OCI-LY3 (cell line): ENCODE data around the gene PLVAP.

Source experiments
- H2AFZ ChIP-seq: fragments of 200-600, 300-600 bp; shearing (Covaris generic); 2 replicates; pipeline ENCODE4 v1.6.0; 2014; ENCODE audit warnings: antibody characterized with exemption, low read depth, low read length
- H3K27ac ChIP-seq: fragments of 200-600, 300-600 bp; sonication (generic); 2 replicates; pipeline ENCODE4 v1.5.1; 2014; ENCODE audit warnings: mild to moderate bottlenecking, low read length, moderate library complexity, mixed read lengths
- H3K27me3 ChIP-seq: fragments of 200-600, 300-600 bp; sonication (generic); 2 replicates; pipeline ENCODE4 v1.6.1; 2014; ENCODE audit warnings: low read depth, low read length, mixed read lengths
- H3K36me3 ChIP-seq: fragments of 200-600, 300-600 bp; sonication (generic); replicated peaks from 2 replicates; pipeline ENCODE3; 2014; ENCODE audit warnings: low read depth, low read length, mixed read lengths
- H3K4me1 ChIP-seq: fragments of 300-600, 200-600 bp; sonication (generic); 2 replicates; pipeline ENCODE4 v1.6.1; 2014; ENCODE audit warnings: low read length, mixed read lengths
- H3K4me2 ChIP-seq: fragments of 200-600, 300-600 bp; sonication (generic); 2 replicates; pipeline ENCODE4 v1.6.1; 2014; ENCODE audit warnings: low read length, mixed read lengths
- H3K4me3 ChIP-seq: fragments of 300-600, 200-600 bp; sonication (generic); 2 replicates; pipeline ENCODE4 v1.5.1; 2014; ENCODE audit warnings: antibody characterized with exemption, mild to moderate bottlenecking, low read length, moderate library complexity
- H3K79me2 ChIP-seq: fragments of 300-600, 200-600 bp; shearing (Covaris generic); 2 replicates; pipeline ENCODE4 v1.6.1; 2014; ENCODE audit warnings: mild to moderate bottlenecking, low read length, mixed read lengths
- H3K9ac ChIP-seq: fragments of 300-600, 200-600 bp; shearing (Covaris generic); 2 replicates; pipeline ENCODE4 v1.6.0; 2014; ENCODE audit warnings: mild to moderate bottlenecking, low read length, moderate library complexity
- H3K9me3 ChIP-seq: fragments of 200-600, 300-600 bp; shearing (Covaris generic); 2 replicates; pipeline ENCODE4 v1.6.1; 2014; ENCODE audit warnings: low read length, mixed read lengths; ENCODE audit not compliant: insufficient read depth
- H4K20me1 ChIP-seq: fragments of 200-600, 300-600 bp; sonication (generic); 2 replicates; pipeline ENCODE4 v1.6.1; 2016; ENCODE audit warnings: low read length, mixed read lengths; ENCODE audit not compliant: insufficient read depth
- EZH2phosphoT487 ChIP-seq: fragments of 200-600 bp; shearing (Covaris generic); IDR thresholded peaks from 2 replicates; pipeline ENCODE4 v1.6.1; 2018; ENCODE audit warnings: antibody characterized with exemption, mixed run types, low read depth
- TF ChIP-seq, protein P1 (sequence below): fragments of 200-600, 300-600 bp; sonication (generic); IDR thresholded peaks from 2 replicates; pipeline ENCODE4 v1.5.1; 2014; ENCODE audit warnings: antibody characterized with exemption, low read length, low read depth

PLVAP gene

DNA sequence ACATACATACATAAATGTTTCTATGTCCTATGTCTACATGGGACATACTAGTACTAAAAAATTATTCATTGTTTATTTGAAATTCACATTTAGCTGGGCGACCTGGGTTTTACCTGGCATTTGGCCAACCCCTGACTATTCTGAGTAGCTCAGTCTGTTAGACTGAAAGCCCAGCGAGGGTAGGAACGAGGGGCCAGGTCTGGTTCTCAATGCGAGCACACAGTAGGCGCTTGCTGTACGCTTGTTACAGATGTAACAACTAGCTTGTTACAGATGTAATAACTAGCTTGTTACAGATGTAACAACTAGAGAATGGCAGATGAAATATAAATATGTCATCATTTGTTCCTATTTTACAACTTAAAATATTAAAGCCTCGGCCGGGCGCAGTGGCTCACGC, 41.6 kb downstream of the PLVAP start:
- Histone ChIP-seq H3K9ac (no peak overlapping the region), H3K36me3 (peaks cover 17% of the 10 kb centered on the region), H3K27ac (no peak overlapping the region), H3K4me3 (0 out of 2 replicates have a peak overlapping the region, but pooled peaks have one; percentile 79), H3K9me3 (no peaks in the 10 kb centered on the region), H3K79me2 (peaks cover 15% of the 10 kb centered on the region), H4K20me1 (no peaks in the 10 kb centered on the region), H3K4me1 (peaks cover 24% of the 10 kb centered on the region), H3K27me3 (no peaks in the 10 kb centered on the region), H3K4me2 (peak overlapping the region; percentile 82), H2AFZ (no peak overlapping the region)
- TF ChIP-seq, protein P1, sequence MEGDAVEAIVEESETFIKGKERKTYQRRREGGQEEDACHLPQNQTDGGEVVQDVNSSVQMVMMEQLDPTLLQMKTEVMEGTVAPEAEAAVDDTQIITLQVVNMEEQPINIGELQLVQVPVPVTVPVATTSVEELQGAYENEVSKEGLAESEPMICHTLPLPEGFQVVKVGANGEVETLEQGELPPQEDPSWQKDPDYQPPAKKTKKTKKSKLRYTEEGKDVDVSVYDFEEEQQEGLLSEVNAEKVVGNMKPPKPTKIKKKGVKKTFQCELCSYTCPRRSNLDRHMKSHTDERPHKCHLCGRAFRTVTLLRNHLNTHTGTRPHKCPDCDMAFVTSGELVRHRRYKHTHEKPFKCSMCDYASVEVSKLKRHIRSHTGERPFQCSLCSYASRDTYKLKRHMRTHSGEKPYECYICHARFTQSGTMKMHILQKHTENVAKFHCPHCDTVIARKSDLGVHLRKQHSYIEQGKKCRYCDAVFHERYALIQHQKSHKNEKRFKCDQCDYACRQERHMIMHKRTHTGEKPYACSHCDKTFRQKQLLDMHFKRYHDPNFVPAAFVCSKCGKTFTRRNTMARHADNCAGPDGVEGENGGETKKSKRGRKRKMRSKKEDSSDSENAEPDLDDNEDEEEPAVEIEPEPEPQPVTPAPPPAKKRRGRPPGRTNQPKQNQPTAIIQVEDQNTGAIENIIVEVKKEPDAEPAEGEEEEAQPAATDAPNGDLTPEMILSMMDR, result no peak

DNA sequence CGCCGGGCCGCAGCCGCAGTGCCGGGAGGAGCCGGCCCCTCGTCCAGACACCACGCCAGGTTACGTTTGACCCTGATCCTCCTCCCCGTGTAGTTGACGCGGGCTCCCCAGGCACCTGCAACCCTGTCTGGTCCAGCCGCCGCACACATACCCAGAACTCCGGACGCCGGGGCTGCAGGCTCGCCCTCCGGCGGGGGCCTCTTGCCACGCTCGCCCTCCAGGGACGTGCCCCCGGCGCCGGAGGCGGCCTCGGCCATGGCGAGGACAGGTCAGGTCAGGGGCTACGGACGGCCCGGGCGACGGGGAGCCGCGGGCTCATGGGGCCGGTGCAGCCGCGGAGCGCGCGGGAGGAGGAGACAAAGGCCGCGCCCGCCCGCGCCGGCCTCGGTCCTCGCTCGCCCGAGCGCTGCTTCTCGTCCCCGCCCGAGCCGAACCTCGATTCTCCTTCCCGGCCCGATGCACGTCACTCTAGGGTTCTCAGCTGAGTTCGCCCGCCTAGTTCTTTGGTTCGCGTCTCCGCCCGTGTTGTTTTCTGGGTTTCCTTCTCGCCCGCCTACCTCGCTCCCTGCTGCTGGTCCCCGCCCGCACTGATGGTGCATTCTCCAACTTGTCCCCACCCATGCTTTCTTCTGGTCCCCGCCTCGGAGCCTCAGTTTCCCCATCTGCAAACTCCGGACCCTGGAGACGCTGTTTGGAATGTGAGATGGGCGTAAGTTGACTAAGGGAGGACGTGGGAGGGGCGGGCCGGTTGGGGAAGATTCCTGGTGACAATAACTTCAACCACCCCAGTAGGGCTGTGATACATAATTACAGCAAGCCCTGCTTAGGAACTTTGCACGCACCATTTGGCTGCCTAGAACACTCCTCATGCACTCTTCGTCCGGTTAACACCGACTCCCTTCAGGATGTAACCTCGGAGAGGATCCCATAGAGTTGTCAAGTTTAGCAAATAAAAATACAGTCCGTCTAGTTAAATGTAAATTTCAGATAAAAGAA, 42.4 kb downstream of the PLVAP start, which contains the start of gene ANO8:
Gene ANO8, minus strand, starts transcription at position 442 of the 996 bp plus-strand sequence. Its CDS starts 185 bp downstream, at position 257.
- TF ChIP-seq, protein P1, result no peak
- TF ChIP-seq EZH2phosphoT487, result no peak
- Histone ChIP-seq H2AFZ (peak within 1 kb of the TSS; percentile 92), H3K4me1 (peaks cover 24% of the 10 kb centered on the region)

DNA sequence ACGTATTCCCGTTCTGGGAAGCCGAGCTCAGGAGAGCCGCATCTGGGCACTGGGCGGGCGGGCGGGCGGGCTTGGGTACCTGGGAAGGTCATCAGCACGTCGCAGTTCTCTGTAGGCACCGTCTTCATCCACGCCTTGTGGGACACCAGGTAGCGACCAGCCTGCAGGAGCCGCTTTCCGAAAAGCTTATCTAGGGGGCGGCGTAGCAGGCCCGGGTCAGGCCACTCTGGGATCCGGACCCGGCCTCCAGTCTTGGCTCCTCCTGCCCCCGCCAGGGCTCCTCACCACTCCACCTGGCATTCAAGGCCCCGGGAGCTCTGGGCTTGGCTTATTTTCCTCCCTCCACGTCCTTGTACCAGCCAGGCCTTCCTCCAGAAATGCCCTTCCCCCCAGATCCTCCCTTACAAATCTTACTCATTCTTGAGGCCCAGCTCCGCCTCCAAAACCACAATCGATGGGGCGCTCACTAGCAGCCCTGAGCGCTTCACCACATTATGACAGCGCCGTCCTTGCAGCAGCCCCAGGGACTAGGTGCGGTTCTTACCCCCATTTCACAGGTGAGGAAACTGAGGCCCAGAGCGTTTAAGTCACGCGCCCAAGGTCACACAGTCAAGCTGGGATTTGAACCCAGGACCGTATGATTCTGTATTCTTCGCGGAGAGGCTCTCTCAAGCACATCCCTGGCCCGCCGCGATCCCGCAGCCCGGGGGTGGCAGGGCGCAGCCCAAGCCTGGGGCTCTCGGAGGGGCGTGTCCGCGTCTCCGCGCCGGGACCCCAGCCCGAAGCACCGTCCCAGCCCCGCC, 43.3 kb downstream of the PLVAP start:
- peak overlapping the region; percentile 82 for H3K4me2 ChIP-seq
- H3K79me2 ChIP-seq, result peaks cover 14% of the 10 kb centered on the region
- H3K27me3 ChIP-seq, result no peaks in the 10 kb centered on the region
- peak overlapping the region; percentile 32 for H3K27ac ChIP-seq
- H2AFZ ChIP-seq, result peak overlapping the region; percentile 70
- H3K4me1 ChIP-seq, result peaks cover 24% of the 10 kb centered on the region
- no peak for TF ChIP-seq EZH2phosphoT487
- TF ChIP-seq, protein P1, result no peak
- peaks cover 11% of the 10 kb centered on the region for H3K36me3 ChIP-seq
- peak overlapping the region; percentile 73 for H3K9ac ChIP-seq
- no peaks in the 10 kb centered on the region for H3K9me3 ChIP-seq
- no peaks in the 10 kb centered on the region for H4K20me1 ChIP-seq
- H3K4me3 ChIP-seq, result peak overlapping the region; percentile 79

More for the DNA sequence above, 42.4 kb downstream of the PLVAP start, which contains the start of gene ANO8:
- peak within 1 kb of the TSS; percentile 32 for H3K27ac ChIP-seq
- H3K27me3 ChIP-seq, result no peaks in the 10 kb centered on the region
- H3K79me2 ChIP-seq, result peaks cover 15% of the 10 kb centered on the region
- no peaks in the 10 kb centered on the region for H3K9me3 ChIP-seq
- H3K4me2 ChIP-seq, result peak within 1 kb of the TSS; percentile 82
- H3K9ac ChIP-seq, result peak within 1 kb of the TSS; percentile 73
- peaks cover 17% of the 10 kb centered on the region for H3K36me3 ChIP-seq
- peak within 1 kb of the TSS; percentile 79 for H3K4me3 ChIP-seq
- H4K20me1 ChIP-seq, result no peaks in the 10 kb centered on the region
